IMR-90 (cell line): ENCODE results near the gene COA3. TPM values are rescaled to one million over a fixed set of nuclear protein-coding genes. Genes with fewer than 3 reads are reported as not detected.
"Not testable (repeated sequence)": the region's sequence is repeated elsewhere in the genome, so short reads cannot be mapped to it uniquely, and the experiment has no call there.

Experiments used
- ATAC-seq: fragments of 200-7000 bp; cut with Tn5 transposase; 2 replicates; pipeline ENCODE4 v1.9.1; 2020; ENCODE audit warnings: low read depth, mild to moderate bottlenecking, moderate library complexity
- BruUV-seq: library from RNA; stranded (reverse); fragments of 400-500 nt; replicated peaks from 2 replicates; lab custom pipeline; 2021; lab: Mats Ljungman, UMichigan
- CTCF ChIA-PET: fragments of 300-600 bp; formaldehyde crosslinking; extraction: SDS; loops from one replicate; lab custom pipeline; 2021; ENCODE audit warnings: antibody characterized with exemption; lab: Yijun Ruan, JAX
- POLR2A ChIA-PET: fragments of 300-600 bp; sonication (Branson Sonifier 250); formaldehyde crosslinking; loops from one replicate; lab custom pipeline; 2022; ENCODE audit warnings: antibody characterized with exemption; ENCODE audit not compliant: unreplicated experiment; lab: Charles Lee
- DNase-seq: peaks from one replicate; pipeline ENCODE4 v3.0.0; 2013
- H2AFZ ChIP-seq: replicated peaks from 2 replicates; pipeline ENCODE3; 2013; ENCODE audit warnings: low read length, mild to moderate bottlenecking; ENCODE audit not compliant: poor library complexity
- H2AK5ac ChIP-seq: 2 replicates; pipeline ENCODE4 v1.6.1; 2013; ENCODE audit warnings: low read depth, low read length, inconsistent platforms
- H2AK9ac ChIP-seq: replicated peaks from 2 replicates; pipeline ENCODE3; 2013; ENCODE audit warnings: mild to moderate bottlenecking, low read depth, low read length, moderate library complexity; ENCODE audit not compliant: poor library complexity
- H2BK120ac ChIP-seq: 2 replicates; pipeline ENCODE4 v1.6.1; 2013; ENCODE audit warnings: low read depth, low read length, inconsistent platforms
- H2BK15ac ChIP-seq: 3 replicates; pipeline ENCODE4 v1.6.1; 2013; ENCODE audit warnings: low read depth, low read length, inconsistent platforms
- H2BK20ac ChIP-seq: 2 replicates; pipeline ENCODE4 v1.6.1; 2013; ENCODE audit warnings: low read depth, mild to moderate bottlenecking, inconsistent platforms, low read length, moderate library complexity
- H2BK5ac ChIP-seq: 2 replicates; pipeline ENCODE4 v1.6.1; 2013; ENCODE audit warnings: mild to moderate bottlenecking, low read depth, low read length, inconsistent platforms; ENCODE audit not compliant: poor library complexity, severe bottlenecking
- H3K14ac ChIP-seq: replicated peaks from 2 replicates; pipeline ENCODE4 v1.6.1; 2013; ENCODE audit warnings: low read depth, low read length, inconsistent platforms
- H3K18ac ChIP-seq: 2 replicates; pipeline ENCODE4 v1.6.1; 2013; ENCODE audit warnings: low read depth, low read length, control low read depth
- H3K23ac ChIP-seq: 2 replicates; pipeline ENCODE4 v1.6.1; 2013; ENCODE audit warnings: low read depth, low read length, inconsistent platforms
- H3K27ac ChIP-seq: 2 replicates; pipeline ENCODE4 v1.5.1; 2013; ENCODE audit warnings: mild to moderate bottlenecking, control low read depth, low read length; ENCODE audit not compliant: insufficient read depth
- H3K27me3 ChIP-seq: 2 replicates; pipeline ENCODE4 v1.6.1; 2013; ENCODE audit warnings: low read length; ENCODE audit not compliant: control insufficient read depth, insufficient read depth
- H3K36me3 ChIP-seq: 2 replicates; pipeline ENCODE4 v1.6.1; 2013; ENCODE audit warnings: low read length, mixed read lengths; ENCODE audit not compliant: control insufficient read depth, insufficient read depth
- H3K4ac ChIP-seq: 2 replicates; pipeline ENCODE4 v1.6.1; 2013; ENCODE audit warnings: low read depth, low read length, inconsistent platforms
- H3K4me1 ChIP-seq: 2 replicates; pipeline ENCODE4 v1.6.1; 2013; ENCODE audit warnings: low read length, mixed read lengths; ENCODE audit not compliant: control insufficient read depth, insufficient read depth
- H3K4me2 ChIP-seq: 2 replicates; pipeline ENCODE4 v1.6.1; 2013; ENCODE audit warnings: low read depth, mild to moderate bottlenecking, control low read depth, low read length, moderate library complexity
- H3K4me3 ChIP-seq: 2 replicates; pipeline ENCODE4 v1.5.1; 2013; ENCODE audit warnings: low read depth, mild to moderate bottlenecking, control low read depth, low read length, moderate library complexity; ENCODE audit not compliant: insufficient read depth
- H3K56ac ChIP-seq: 2 replicates; pipeline ENCODE4 v1.6.1; 2013; ENCODE audit warnings: low read length, inconsistent platforms; ENCODE audit not compliant: insufficient read depth; ENCODE audit errors: extremely low read depth
- H3K79me1 ChIP-seq, 2 experiments: 2 replicates each; pipeline ENCODE4 v1.6.1; 2013; ENCODE audit warnings: low read length in 2 of 2, inconsistent platforms in 1 of 2, low read depth in 1 of 2
- H3K9ac ChIP-seq: 2 replicates; pipeline ENCODE4 v1.6.1; 2013; ENCODE audit warnings: low read depth, low read length, control low read depth
- H3K9me1 ChIP-seq: 2 replicates; pipeline ENCODE4 v1.6.1; 2013; ENCODE audit warnings: low read length, inconsistent platforms; ENCODE audit not compliant: insufficient read depth
- H3K9me3 ChIP-seq: 2 replicates; pipeline ENCODE4 v1.6.1; 2013; ENCODE audit warnings: low read length; ENCODE audit not compliant: control insufficient read depth, insufficient read depth
- H4K20me1 ChIP-seq: 2 replicates; pipeline ENCODE4 v1.6.1; 2013; ENCODE audit warnings: low read length, inconsistent platforms; ENCODE audit not compliant: insufficient read depth
- H4K5ac ChIP-seq: 2 replicates; pipeline ENCODE4 v1.6.1; 2013; ENCODE audit warnings: mild to moderate bottlenecking, low read depth, low read length, control low read depth
- H4K8ac ChIP-seq, 2 experiments: 2 replicates each; pipeline ENCODE4 v1.6.1; 2013; ENCODE audit warnings: low read depth in 2 of 2, low read length in 2 of 2, control low read depth in 1 of 2, inconsistent platforms in 1 of 2
- H4K91ac ChIP-seq: 2 replicates; pipeline ENCODE4 v1.6.1; 2013; ENCODE audit warnings: low read depth, low read length, inconsistent platforms; ENCODE audit not compliant: insufficient read depth
- MAZ ChIP-seq: IDR thresholded peaks from 2 replicates; pipeline ENCODE4 v1.6.1; 2012; ENCODE audit warnings: low read depth, mild to moderate bottlenecking, low read length, improper control_type of control experiment, moderate library complexity, borderline replicate concordance
- NFE2L2 ChIP-seq: fragments of 150-350 bp; IDR thresholded peaks from 2 replicates; pipeline ENCODE4 v1.6.1; 2016; ENCODE audit warnings: low read depth, mild to moderate bottlenecking, low read length
- WGBS, 2 experiments: methylation state at CpG; one replicate each; pipeline versions ENCODE4 v1.1.5 to v1.1.7; 2013; ENCODE audit warnings: missing lambda C conversion rate in 2 of 2; ENCODE audit not compliant: insufficient read length in 1 of 2; ENCODE audit errors: extremely low coverage in 2 of 2; 5-methylcytosine and 5-hydroxymethylcytosine counted together
- dilution Hi-C: fragments of 300-500 bp; cut with HindIII; formaldehyde crosslinking; loops from one replicate; pipeline ENCODE4 v1.14.3; 2018; ENCODE audit warnings: low sequenced_read_pairs; ENCODE audit not compliant: unreplicated experiment
- in situ Hi-C: fragments of 300-500 bp; cut with MboI; formaldehyde crosslinking; loops from 3 replicates; pipeline ENCODE4 v1.14.3; 2019; ENCODE audit warnings: low sequenced_read_pairs, inconsistent platforms, mixed read lengths
- intact Hi-C: fragments of 100-400 bp; cut with micrococcal nuclease; formaldehyde crosslinking; loops from 2 replicates; pipeline ENCODE4 v1.10.0; 2022
- polyA plus RNA-seq, 3 experiments: library from polyadenylated mRNA; depleted of rRNA; stranded (reverse); fragments of >200 nt; gene quantifications; 2 replicates each; pipeline ENCODE4 v1.2.3, GENCODE V29; 2012; ENCODE audit warnings: low replicate concordance in 1 of 3
- total RNA-seq: library from RNA; depleted of rRNA; stranded (reverse); fragments of >200 nt; gene quantifications from 2 replicates; pipeline ENCODE4 v1.2.3, GENCODE V29; 2012
- TF ChIP-seq, protein P1 (sequence below): fragments of 150-350 bp; IDR thresholded peaks from 2 replicates; pipeline ENCODE4 v1.6.1; 2017; ENCODE audit warnings: mild to moderate bottlenecking, antibody characterized with exemption, low read length, low read depth

COA3 gene
- total and polyA plus RNA-seq, 2 of the 4 experiments (the other 2 are of a cell fraction), result 66.8 to 78.1 TPM

DNA sequence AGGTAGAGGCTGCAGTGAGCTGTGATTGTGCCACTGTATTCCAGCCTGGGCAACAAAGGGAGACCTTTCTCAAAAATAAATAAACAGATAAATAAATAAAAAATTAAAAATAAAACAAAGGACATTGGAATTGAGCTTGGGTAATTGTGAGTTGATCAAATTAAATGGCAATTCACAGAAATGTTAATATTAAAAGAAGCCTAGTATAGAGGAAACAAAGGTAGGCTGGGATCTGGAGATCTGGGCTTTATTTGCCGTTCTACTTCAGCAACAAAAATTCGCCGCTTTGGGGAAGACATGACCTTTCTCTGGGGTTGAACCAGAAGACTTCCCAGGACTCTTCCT lies 25.6 kb downstream of the COA3 start (continued):
- TF ChIP-seq, protein P1, sequence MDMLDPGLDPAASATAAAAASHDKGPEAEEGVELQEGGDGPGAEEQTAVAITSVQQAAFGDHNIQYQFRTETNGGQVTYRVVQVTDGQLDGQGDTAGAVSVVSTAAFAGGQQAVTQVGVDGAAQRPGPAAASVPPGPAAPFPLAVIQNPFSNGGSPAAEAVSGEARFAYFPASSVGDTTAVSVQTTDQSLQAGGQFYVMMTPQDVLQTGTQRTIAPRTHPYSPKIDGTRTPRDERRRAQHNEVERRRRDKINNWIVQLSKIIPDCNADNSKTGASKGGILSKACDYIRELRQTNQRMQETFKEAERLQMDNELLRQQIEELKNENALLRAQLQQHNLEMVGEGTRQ, result no peak
- TF ChIP-seq MAZ, result no peak
- no peak for TF ChIP-seq NFE2L2

DNA sequence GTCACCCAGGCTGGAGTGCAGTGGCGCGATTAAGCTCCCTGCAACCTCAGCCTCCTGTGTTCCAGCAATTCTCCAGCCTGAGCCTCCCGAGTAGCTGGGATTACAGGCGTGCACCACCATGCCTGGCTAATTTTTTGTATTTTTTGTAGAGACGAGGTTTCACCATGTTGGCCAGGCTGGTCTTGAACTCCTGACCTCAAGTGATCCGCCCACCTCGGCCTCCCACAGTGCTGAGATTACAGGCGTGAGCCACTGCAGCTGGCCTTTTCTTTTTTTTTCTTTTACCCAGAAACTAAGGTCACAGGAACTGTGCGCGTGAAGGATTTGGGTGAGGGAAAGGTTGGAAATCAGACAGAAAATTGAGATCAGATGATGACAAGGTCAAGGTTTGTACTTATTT lies 28.5 kb downstream of the COA3 start:
- dilution Hi-C loops, DNase-seq, H4K8ac ChIP-seq, in situ Hi-C loops, H3K56ac ChIP-seq, H3K9ac ChIP-seq, ATAC-seq, H4K20me1 ChIP-seq, H2BK20ac ChIP-seq, H2BK120ac ChIP-seq, H3K27ac ChIP-seq, H2BK15ac ChIP-seq, H2AK9ac ChIP-seq, H3K36me3 ChIP-seq, H3K23ac ChIP-seq, H3K4me1 ChIP-seq, POLR2A ChIA-PET, H2BK5ac ChIP-seq, H3K14ac ChIP-seq, H3K18ac ChIP-seq, H3K9me3 ChIP-seq, H3K4ac ChIP-seq, H3K4me2 ChIP-seq, H3K9me1 ChIP-seq, H3K27me3 ChIP-seq, H4K5ac ChIP-seq, intact Hi-C loops, H2AK5ac ChIP-seq, H2AFZ ChIP-seq, H3K4me3 ChIP-seq, BruUV-seq, H4K91ac ChIP-seq: not testable (repeated sequence)
- CTCF ChIA-PET, result interaction anchor here (0.5 to 0.6 kb wide), 2 partner anchors 108 to 334 kb away, joined by 5 to 8 read pairs; no protein-coding TSS in a partner anchor
- no CpG with 5 or more reads among the region's 10 CpGs for WGBS, 2 experiments
- peaks cover 11 to 21% of the 10 kb centered on the region in 2 experiments; a peak in 3 of 4 replicates for H3K79me1 ChIP-seq

DNA sequence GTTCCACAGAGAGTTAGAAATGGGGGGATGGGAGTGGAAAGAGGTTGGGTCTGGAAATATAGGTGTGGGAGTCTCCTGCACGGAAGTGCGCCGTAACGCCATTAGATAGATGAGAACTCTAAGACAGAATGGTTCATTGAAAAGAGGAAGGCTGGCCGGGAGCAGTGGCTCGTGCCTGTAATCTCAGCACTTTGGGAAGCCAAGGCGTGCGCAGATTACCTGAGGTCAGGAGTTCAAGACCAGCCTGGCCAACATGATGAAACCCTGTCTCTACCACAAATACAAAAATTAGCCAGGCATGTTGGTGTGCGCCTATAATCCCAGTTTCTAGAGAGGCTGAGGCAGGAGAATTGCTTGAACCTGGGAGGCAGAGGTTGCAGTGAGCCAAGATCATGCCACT lies 30.5 kb downstream of the COA3 start:
- H2AK9ac ChIP-seq, H3K4me2 ChIP-seq, H2BK5ac ChIP-seq, H3K9ac ChIP-seq, H3K18ac ChIP-seq, H2AFZ ChIP-seq, H3K4me1 ChIP-seq, H4K8ac ChIP-seq, H2BK20ac ChIP-seq, H3K4ac ChIP-seq, ATAC-seq, DNase-seq, H4K91ac ChIP-seq, H2BK15ac ChIP-seq, in situ Hi-C loops, BruUV-seq, H4K5ac ChIP-seq, H3K14ac ChIP-seq, H3K9me3 ChIP-seq, H2AK5ac ChIP-seq, H3K79me1 ChIP-seq, POLR2A ChIA-PET, H3K36me3 ChIP-seq, H3K23ac ChIP-seq, CTCF ChIA-PET, H3K9me1 ChIP-seq, H3K27me3 ChIP-seq, H3K4me3 ChIP-seq, H3K56ac ChIP-seq, H3K27ac ChIP-seq, H4K20me1 ChIP-seq, dilution Hi-C loops, intact Hi-C loops, H2BK120ac ChIP-seq: not testable (repeated sequence)
- WGBS, 2 experiments, result 92% methylated on average over 2 of the region's 9 CpGs; no CpG with 5 or more reads in 1 of the 2 experiments
